Measurements from ENCODE around the gene MLIP.

Gene MLIP

DNA sequence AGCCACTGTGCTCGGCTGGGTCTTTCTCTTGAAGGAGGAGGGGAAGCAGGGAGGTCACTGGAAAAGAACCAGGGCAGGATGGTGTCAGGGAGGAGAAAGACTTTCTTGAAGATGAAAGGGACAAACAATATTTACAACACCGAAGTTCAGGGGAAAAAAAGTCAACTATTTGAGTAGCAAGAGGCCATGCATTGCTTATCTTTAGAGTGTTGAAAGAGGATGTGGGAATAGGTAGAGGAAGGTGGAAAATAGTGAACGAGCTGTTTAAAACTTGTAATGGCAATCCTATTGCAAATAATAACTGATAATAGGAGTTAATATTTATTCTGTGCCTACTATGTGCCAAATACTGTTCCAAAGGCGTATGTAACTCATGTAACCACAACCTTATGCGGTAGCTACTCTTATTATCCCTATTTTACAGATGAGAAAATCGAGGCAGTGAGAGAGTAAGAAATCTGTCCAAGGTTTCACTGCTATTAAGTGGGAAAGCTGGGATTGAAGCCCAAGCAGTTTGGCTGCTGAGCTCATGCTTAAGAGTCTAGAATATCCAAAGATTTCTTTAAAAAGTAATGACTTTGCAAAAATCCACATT, 12.7 kb upstream of the MLIP start:
- no peak for DNase-seq

DNA sequence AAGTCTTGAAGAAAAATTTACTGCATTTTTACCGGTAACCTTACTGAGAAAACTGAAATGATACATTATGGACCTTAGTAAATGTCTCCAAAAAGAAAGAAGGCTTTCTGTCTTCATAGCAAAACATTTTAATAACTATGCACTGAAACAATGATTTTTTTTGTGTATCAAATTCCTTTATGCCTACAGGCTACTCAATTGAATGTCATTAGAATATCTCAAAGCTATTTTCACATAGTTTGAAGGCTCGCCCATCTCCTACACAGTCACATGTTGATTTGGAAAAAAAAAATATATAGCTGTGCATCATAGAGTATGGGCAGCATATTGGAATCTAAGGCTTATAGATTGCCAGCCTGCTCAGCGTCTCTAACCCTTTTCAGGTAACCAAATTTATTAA, 12.0 kb upstream of the MLIP start:
- DNase-seq, result no peak

DNA sequence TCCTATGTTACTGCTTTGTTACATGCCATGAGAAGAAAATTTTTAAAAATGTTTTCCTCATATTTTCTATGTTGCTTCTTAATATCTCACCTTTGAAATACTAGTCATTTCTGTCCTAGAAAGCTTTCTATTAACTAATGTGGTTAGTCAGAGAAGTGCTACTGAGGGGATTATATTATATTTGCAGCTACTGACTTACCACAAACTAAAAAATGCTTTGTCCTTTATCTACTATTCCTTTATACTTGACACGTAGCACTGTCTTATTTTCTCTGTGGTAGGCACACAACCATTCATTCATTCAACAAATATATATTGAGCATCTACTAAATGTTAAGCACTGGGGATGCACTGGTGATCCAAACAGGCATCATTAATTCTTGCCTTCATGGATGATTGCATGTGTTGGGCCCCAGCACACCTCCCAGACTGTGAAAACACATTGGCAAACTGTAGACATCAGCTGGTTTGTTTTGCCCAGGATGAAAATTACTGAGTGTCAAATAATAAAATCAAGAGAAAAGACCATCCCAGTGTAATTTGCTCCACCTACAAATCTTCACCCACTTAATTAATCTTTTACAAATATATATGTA, 10.7 kb upstream of the MLIP start:
- no peak for DNase-seq

DNA sequence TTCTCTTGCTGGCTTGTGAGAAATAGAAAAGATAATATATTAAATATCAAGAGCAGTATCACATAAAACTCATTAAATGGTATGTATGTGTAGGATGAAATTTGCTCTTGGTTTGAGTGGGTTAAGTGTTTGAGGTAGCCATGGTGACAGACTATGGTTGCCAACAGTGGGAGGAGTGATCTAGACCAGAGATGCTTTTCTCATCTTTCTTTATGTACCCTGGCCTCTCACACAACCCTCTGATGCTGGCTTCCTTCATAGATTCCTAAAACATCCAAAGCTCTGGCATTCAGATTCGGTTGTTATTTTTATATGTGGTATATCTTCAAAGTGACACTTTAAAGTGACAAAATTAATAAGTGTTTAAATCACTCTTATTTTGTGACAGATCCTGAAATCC, 9.0 kb upstream of the MLIP start:
- DNase-seq, result no peak

DNA sequence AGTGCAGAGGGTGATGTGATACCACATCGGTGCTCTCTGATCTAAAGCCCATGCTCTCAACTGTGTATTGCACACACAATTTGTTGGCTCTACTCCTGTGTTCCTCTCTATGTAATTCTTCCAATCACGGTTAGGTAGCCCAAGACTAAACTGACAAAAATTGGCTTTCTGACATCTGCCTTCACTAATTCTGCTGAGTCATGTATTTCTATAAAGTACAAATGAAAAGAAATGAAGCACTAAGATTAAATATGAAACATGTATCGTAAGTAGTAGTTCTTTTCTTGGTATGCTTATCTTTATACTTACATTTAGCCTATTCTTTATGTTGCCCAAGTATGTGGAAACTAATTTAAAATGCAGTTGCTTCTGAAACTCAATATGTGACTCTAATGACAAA, 7.7 kb upstream of the MLIP start:
- no peak for DNase-seq

DNA sequence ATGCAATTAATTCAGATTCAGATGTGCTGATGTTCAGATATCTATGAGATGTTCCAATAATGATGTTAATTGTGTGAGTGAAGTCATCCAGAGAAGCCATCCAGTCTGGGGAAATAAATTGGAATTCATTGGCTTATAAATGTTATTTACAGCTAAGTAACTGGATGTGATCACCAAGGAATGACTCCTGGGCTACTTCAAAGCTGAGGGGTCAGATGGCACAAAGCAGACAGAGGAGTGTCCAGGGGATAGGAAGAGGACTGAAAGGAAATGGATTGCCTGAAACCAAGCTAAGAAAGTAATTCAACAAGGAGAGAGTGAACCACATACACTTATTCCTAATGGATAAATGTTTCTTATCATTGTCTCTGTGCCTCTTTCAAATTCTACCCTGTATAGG, 4.5 kb upstream of the MLIP start:
- DNase-seq, result no peak

DNA sequence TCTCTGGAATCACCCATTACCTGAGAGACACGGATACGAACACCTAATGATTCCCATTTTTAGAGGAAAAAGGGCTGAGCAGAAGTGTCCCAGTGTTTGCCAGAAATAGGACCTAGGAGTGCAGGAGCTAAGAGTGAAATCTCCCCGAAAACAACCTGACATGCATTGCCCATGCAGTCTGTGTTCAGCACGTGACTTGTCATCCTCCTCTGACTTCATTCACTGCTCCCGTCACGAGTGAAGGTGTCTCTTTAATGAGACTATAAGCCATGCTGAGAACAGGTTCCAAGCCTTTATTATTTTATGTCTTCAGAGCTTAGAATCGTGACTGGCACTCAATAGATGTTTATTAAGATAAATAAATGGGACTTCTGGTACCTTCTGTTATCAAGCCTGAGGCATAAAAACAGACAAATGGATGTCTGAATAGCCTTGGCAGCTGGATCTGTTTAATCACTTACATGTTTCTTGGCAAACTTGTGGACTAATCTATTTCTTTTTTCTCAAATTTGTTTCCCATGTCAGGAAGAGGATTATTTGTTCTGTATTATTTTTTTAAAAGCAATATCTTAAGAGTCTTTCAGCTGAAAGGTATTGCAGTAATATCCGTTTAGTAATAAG, 3.7 kb upstream of the MLIP start:
- DNase-seq, result no peak

DNA sequence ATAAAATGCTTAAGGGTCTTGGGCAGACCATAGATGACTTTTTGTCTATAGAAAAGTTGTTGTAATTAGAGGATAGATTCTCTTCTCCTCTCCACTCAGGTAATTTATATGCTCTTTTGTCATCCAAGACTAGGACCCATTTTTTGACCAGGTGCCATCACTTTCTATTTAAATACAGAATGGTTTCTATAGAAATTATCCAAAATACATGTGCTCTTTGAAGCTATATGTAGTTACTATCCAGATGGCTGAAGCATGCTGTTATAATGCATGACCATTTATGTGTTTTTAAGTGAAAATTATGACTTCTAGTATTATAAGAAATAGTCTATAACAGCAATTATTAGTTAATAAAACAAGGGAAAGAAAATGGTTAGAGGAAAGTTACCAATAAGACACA, 3.0 kb upstream of the MLIP start:
- no peak for DNase-seq

DNA sequence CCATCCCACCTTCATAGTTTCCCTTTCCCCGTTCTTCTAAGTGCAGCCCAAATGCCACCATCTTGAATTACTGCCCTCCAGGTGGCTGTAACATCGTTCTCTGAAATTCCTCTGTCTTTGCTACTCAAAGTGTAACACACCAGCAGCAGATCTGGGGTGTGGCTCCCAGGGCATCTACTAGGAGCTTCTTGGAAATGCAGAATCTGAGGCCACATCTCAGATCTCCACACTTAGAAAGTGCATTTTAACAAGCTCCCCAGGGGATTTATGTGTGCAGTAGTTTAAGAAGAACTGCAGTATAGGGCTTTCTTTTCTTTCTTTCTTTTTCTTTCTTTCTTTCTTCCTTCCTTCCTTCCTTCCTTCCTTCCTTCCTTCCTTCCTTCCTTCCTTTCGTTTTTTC, 1.7 kb upstream of the MLIP start:
- no peak for DNase-seq

DNA sequence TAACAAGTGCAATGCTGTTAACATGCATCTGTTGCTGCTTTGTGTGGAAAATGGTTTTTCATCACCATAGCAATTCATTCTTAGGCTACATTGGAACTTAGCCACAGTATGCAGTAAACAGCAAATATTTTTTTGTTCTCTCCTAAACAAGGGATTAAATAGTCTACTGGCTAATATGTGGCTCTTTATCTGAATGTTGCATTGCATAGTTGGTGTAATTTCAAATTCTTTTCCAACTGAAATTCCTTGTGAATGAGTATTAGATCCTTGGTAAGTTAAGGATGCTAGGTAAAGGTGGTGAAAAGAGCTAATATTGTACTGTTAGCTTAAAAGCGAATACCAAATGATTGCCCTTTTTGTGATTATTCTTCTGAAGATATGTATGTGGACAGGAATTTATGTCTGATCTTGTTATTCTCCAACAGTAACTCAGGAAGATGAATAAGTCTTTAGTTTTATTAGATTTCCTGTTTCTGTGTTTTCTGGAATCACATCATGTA, 958 bp downstream of the MLIP start:
- DNase-seq, result no peak

DNA sequence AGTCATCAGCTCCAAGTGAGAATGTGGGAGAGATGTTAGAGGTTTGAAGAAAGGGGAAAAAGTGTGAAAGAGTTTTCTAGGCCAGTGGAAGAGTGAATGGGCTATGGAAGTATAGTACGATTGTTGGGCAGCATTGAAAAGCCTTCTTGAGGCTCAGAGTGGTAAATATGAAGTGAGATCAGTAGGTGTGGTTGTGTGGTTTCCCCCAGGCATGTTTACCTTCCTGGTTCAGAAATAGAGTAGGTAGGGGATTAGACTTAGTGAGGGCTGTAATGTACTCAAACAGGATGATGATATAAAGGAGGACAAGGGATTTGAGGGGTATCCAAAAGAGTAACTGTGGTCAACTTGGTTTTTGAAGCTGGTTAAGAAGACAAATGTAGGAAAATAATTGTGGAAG, 3.7 kb downstream of the MLIP start:
- no peak for DNase-seq

DNA sequence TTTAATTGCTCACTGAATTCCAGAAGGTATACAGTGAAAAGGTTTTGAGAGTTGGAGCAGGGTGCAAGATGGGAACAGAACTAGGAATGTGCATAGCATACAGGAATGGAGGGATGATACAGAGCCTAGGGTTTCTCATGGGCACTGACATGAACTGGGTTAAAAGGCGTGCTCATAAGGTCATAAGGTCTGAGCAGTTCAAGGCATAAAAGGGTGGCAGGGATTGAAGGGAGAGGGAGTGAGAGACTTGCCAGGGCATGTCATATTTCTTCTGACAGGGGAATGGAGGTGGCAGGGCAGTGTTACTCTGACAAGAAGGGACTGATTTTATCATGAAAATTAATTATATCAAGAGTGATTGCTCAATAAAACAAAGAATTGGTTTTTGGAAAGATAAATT, 4.7 kb downstream of the MLIP start:
- no peak for DNase-seq

DNA sequence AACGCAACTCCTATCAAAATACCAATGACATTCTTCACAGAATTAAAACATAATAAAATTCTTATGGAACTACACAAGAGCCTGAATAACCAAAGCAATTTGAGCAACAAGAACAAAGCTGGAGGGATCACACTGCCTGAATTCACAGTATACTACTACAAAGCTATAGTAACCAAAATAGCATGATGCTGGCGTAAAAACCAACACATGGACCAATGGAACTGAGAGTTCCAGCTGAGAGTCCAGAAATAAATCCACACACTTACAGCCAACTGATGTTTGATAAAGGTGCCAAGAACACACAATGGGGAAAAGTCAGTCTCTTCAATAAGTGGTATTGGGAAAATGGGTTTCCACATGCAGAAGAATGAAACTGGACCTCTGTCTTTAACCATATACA, 6.9 kb downstream of the MLIP start:
- DNase-seq, result no peak

DNA sequence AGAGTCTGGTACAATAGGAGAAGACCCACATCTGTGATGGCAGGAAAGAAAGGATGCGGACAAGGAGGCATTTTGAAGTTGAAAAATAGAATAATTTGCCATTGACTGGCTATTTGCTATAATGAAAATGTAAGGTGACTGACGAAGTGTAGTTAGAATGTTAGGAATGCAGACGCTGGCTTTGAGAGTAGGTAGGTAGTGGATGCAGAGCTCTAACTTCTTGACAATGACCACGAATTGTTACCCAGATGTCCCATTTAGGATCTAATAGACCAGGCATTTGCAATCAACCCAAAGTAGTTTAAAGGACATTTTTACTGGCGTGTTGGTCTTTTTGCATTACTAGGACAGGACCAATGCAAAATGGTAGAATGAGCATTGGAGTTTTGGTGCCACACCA, 14.2 kb downstream of the MLIP start:
- DNase-seq, result no peak

DNA sequence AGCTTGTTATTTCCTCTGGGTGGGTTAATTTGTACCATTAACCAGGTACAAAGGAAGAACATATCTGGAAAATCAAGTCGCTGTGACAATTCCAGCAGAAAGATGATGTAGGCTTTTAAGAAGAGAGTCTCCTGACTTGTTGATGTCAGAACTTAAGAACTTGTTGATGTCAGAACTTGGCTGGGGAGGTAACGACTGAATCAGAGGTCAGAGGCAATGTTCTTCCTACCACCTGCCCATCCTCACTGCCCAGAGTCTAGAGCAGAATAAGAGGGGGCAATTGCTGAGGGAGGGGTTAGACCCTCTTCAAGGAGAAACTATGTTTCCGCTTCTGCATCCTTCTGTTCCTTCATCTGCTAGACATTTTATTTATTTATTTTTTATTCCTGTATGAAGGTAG, 18.9 kb downstream of the MLIP start:
- no peak for DNase-seq

DNA sequence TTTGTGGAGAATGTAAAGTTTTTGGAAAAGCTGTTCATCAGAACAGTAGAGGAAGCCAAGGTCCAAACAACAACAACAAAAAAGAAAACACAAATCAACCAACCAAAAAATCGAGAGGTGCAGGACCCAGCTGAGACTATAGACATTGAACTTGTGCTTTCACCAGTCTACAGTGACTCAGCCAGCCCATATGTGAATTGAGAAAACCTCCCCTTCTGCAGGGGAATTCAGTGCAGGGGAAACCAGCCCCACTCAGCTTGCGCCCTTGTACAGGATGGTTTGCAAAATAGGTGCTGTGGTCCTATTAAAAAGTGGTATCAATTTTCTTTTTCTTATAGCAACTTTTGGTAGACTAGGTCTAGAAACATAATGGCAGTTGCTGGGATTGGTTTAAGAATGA, 21.3 kb downstream of the MLIP start:
- DNase-seq, result no peak

DNA sequence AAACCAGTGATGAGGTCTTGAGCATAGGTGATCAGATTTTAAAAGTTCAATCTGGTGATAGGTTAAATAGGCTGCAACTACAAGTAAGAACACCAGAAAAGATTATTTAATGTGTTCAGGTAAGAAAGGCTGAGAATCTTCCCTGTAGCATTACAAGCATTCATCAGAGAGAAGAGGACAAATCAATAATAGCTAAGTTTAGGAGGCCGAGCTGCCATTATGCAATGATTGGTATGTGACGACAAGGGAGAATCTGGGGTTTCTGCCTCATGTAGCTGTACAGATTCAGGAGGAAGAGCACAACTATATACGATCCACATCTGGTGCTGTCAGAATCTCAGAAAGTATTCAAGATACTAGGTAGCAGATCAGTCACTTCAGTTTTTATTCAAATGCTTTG, 21.9 kb downstream of the MLIP start:
- no peak for DNase-seq

DNA sequence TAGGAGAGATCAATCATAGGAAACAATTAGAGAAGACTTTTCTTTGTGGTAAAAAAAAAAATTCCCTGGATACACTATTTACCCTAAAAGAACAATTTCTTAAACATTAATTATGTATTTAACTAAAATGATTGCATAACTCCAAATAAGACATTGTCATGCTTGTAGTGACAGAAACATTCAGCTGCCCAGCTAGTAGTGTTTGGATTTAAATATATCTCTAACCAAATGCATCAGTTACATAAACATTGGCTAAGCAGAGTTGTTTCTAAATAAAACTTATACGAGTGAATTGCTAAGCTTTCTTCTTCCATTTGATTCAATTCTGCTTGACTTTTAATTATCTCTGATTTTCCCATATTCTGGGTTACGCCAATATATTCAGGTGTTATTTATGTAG, 23.7 kb downstream of the MLIP start:
- DNase-seq, result no peak

DNA sequence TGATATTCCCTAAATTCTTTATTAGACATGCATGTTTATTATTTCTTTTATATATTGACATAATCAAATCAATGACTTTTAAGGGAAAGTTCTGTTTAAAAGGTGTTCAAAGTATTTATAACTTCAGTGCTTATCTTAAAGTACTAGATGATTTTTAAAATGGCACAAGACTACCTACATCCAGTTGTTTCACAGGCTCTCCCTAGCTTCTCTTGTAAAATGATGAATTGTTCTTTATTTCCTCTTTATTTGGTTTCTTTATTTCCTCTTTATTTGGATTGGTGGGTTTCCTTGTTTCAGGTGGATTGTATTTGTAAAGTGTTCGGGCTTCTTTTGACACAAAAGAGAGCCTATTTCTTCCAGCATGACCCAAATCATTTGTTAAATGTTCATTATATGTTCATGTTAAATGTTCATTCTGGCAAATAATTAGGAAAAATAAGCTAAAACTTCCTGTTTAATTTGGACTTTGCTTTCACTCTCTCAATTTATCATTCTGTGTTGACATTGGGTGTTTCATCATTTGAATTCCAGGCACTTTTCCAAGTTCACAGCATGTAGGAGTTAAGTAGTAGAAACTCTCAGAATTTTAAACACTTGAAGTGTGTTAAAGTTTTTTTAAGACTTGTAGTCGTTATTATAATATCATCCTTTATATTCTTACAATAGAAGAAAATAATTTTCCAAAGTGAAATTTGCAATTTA, 24.6 kb downstream of the MLIP start:
- no peak for DNase-seq

DNA sequence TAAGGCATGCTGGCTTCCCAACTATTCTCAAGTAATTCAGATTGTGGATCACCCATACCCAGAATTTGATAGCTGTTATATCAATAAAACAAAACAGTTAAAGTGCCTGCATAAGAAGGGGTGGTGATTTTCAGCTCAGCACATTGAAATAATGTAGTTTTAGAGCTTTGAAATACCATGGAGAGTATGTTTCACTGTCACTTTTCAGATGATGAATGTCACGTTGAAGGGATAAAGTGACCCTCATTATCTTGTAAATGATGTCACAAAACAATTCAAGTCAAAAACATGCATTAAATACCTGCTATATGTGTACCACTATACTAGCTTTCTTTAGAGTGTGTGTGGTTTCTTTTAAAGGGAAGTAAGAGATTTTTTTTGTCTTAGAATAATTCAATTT, 27.6 kb downstream of the MLIP start:
- no peak for DNase-seq

DNA sequence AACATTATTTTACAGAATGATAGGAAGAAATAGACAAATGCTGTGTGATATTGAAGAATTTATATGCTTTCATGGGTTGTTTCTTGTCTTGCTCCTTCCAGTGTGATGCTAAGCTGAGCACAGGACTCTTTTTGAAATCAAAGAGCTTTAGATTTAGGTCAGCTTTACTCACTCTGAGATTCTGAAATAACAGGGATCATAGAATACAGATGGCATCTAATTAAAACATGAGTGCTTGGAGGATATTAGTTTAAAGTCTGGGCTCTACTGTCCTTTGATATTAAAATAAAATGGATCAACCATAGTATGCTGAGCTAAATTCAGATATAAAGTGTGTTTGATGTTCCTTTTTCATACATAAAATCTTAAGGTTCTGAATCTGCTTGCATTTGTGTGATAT, 29.6 kb downstream of the MLIP start:
- DNase-seq, result no peak

DNA sequence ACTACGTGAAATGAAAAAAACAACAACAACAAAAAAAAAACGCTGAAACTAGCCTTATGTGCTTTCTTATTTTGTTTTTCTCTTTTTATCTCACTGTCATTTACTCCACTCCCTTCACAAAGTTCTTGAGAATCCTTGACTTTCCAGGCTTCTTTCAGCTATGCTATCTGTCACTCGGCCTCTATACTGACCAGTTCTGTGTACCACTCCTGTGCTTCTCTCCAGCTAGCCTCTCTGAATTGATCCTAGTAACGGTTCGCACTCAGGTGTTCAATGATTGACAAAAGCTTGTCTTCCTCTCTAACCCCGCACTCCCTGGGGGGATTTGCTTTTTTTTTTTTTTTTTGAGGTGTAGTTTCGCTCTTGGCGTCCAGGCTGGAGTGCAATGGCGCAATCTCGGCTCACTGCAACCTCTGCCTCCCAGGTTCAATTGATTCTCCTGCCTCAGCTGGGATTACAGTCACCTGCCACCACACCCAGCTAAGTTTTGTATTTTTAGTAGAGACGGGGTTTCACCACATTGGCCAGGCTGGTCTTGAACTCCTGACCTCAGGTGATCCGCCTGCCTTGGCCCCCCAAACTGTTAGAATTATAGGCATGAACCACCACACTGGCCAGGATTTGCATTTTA, 31.8 kb downstream of the MLIP start:
- DNase-seq, result no peak

DNA sequence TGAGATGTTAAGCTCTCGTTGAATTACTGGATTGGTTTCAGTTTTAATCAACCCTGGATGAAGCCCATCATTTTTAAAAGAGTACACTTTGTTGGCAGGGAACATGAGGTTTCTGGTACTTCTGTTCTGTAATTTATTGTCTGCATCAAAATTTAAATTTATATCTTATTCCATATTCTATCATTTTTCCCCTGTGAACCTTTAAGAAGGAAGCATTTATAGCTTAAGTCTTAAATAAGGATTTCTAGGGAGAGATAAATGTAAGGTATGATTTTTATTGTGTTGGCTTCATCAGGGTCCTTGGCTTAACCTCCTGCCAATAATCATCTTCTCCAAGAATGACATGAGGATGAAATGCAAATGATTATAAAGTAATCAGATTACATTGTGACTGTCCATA, 40.6 kb downstream of the MLIP start:
- DNase-seq, result no peak
